K562 (cell line): ENCODE results near the gene HDAC7. TPM values are rescaled to one million over a fixed set of nuclear protein-coding genes. Genes with fewer than 3 reads are reported as not detected.

Source experiments
- ATAC-seq: fragments of 200-7000 bp; cut with Tn5 transposase; 3 replicates; pipeline ENCODE4 v1.9.1; 2020; ENCODE audit warnings: moderate library complexity
- BruUV-seq: library from RNA; stranded (reverse); fragments of 400-500 nt; replicated peaks from 2 replicates; lab custom pipeline; 2021; lab: Mats Ljungman, UMichigan
- CTCF ChIA-PET: fragments of 300-600 bp; formaldehyde crosslinking; extraction: SDS; loops from one replicate; lab custom pipeline; 2021; ENCODE audit warnings: low intra/inter-chr PET ratio; lab: Yijun Ruan, JAX
- POLR2A ChIA-PET: fragments of 300-600, 350-650 bp; sonication (Branson Sonifier 250); formaldehyde crosslinking; extraction: SDS; loops from one replicate; lab custom pipeline; 2021; ENCODE audit warnings: antibody characterized with exemption, inconsistent platforms; lab: Yijun Ruan, JAX
- DNase-seq, 4 experiments: peaks; one replicate each; pipeline versions ENCODE4 v3.0.0 to v3.0.0-alpha.2; 2011 to 2018; ENCODE audit warnings: low spot score in 3 of 4, mixed read lengths in 3 of 4; ENCODE audit errors: extremely low read depth in 1 of 4
- FAIRE-seq: peaks from 2 replicates; lab custom pipeline; 2011; peaks lifted over from hg19 to GRCh38; lab: Jason Lieb, UNC
- H2AFZ ChIP-seq: 2 replicates; pipeline ENCODE4 v1.6.0; 2011; ENCODE audit warnings: low read depth, low read length, control low read depth, inconsistent platforms
- H3K27ac ChIP-seq: fragments of 200-600 bp; 3 replicates; pipeline ENCODE4 v1.8.0; 2011; ENCODE audit warnings: low read depth, mild to moderate bottlenecking, control low read depth, inconsistent platforms, low read length, moderate library complexity, mixed read lengths; ENCODE audit errors: extremely low read depth
- H3K27me3 ChIP-seq, 2 experiments: fragments of 300-600 bp in 1 of 2; 2 replicates in 1 of 2; 3 replicates in 1 of 2; pipeline versions ENCODE4 v1.6.0 to v1.8.0; 2011; ENCODE audit warnings: inconsistent platforms in 2 of 2, low read length in 2 of 2, mild to moderate bottlenecking in 1 of 2, mixed read lengths in 1 of 2, moderate library complexity in 1 of 2; ENCODE audit not compliant: control insufficient read depth in 2 of 2, insufficient read depth in 2 of 2
- H3K36me3 ChIP-seq: fragments of 300-600 bp; 3 replicates; pipeline ENCODE4 v1.8.0; 2011; ENCODE audit warnings: mild to moderate bottlenecking, low read length, inconsistent platforms; ENCODE audit not compliant: control insufficient read depth, insufficient read depth
- H3K4me1 ChIP-seq, 2 experiments: fragments of 200-600 bp in 1 of 2; replicated peaks in 1 of 2; 2 replicates in 1 of 2; 3 replicates in 1 of 2; pipeline versions ENCODE4 v1.5.1 to v1.8.0; 2011; ENCODE audit warnings: inconsistent platforms in 2 of 2, low read length in 2 of 2, mild to moderate bottlenecking in 1 of 2, mixed read lengths in 1 of 2, moderate library complexity in 1 of 2; ENCODE audit not compliant: control insufficient read depth in 2 of 2, insufficient read depth in 2 of 2
- H3K4me2 ChIP-seq: 2 replicates; pipeline ENCODE4 v1.6.1; 2011; ENCODE audit warnings: low read length, control low read depth, inconsistent platforms, mixed read lengths; ENCODE audit not compliant: insufficient read depth
- H3K4me3 ChIP-seq: fragments of 200-600 bp; sonication (generic), shearing (Covaris generic); 2 replicates; pipeline ENCODE4 v1.5.1; 2016; ENCODE audit warnings: control low read depth, inconsistent platforms
- H3K79me2 ChIP-seq: fragments of 200-600 bp; 3 replicates; pipeline ENCODE4 v1.8.0; 2011; ENCODE audit warnings: low read length, inconsistent platforms; ENCODE audit not compliant: control insufficient read depth, insufficient read depth
- H3K9ac ChIP-seq, 2 experiments: 2 replicates each; pipeline versions ENCODE4 v1.6.0 to v1.6.1; 2011; ENCODE audit warnings: low read depth in 2 of 2, low read length in 2 of 2, control low read depth in 1 of 2, inconsistent platforms in 1 of 2, mild to moderate bottlenecking in 1 of 2, mixed read lengths in 1 of 2; ENCODE audit not compliant: insufficient read depth in 1 of 2
- H3K9me1 ChIP-seq: one replicate; pipeline ENCODE4 v1.6.0; 2011; ENCODE audit warnings: inconsistent platforms, mild to moderate bottlenecking, low read length, moderate library complexity; ENCODE audit not compliant: control insufficient read depth, insufficient read depth
- H3K9me3 ChIP-seq: replicated peaks from 2 replicates; pipeline ENCODE4 v1.5.1; 2011; ENCODE audit warnings: low read depth, low read length, inconsistent platforms; ENCODE audit not compliant: control insufficient read depth, insufficient read depth
- H4K20me1 ChIP-seq: replicated peaks from 2 replicates; pipeline ENCODE4 v1.6.1; 2011; ENCODE audit warnings: low read length, inconsistent platforms, mixed read lengths; ENCODE audit not compliant: control insufficient read depth, insufficient read depth
- CBX3 ChIP-seq, 2 experiments: IDR thresholded peaks; 1 replicate in 1 of 2; 2 replicates in 1 of 2; pipeline ENCODE4 v1.6.1; 2012; ENCODE audit warnings: inconsistent platforms in 2 of 2, low read length in 2 of 2, borderline replicate concordance in 1 of 2, control low read depth in 1 of 2
- CEBPB ChIP-seq: fragments of 450-650 bp; IDR thresholded peaks from 2 replicates; pipeline ENCODE4 v1.6.1; 2016; ENCODE audit warnings: missing genetic modification characterization, missing compliant biosample characterization
- EP400 ChIP-seq: fragments of 450-650 bp; IDR thresholded peaks from 2 replicates; pipeline ENCODE4 v1.6.1; 2017; ENCODE audit warnings: antibody characterized with exemption, mild to moderate bottlenecking, moderate library complexity
- MTA1 ChIP-seq: fragments of 450-650 bp; IDR thresholded peaks from 2 replicates; pipeline ENCODE4 v1.6.1; 2017; ENCODE audit warnings: borderline replicate concordance
- MYC ChIP-seq, 2 experiments: fragments of 250-450 bp in 1 of 2; sonication (Bioruptor Pico) in 1 of 2; IDR thresholded peaks; 2 replicates each; pipeline versions ENCODE4 v1.5.1 to v1.6.1; 2012 to 2021; ENCODE audit warnings: low read depth in 2 of 2, borderline replicate concordance in 1 of 2, improper control_type of control experiment in 1 of 2, low read length in 1 of 2, mild to moderate bottlenecking in 1 of 2, moderate library complexity in 1 of 2
- OTX1 ChIP-seq: fragments of 450-650 bp; formaldehyde crosslinking; IDR thresholded peaks from 2 replicates; pipeline ENCODE4 v1.4.0; 2022; ENCODE audit warnings: mild to moderate bottlenecking
- SNIP1 ChIP-seq: fragments of 450-650 bp; IDR thresholded peaks from 2 replicates; pipeline ENCODE4 v1.7.1; 2017; ENCODE audit warnings: low read depth, mild to moderate bottlenecking
- STAG1 ChIP-seq: sonication (generic); formaldehyde crosslinking; IDR thresholded peaks from 2 replicates; pipeline ENCODE4 v1.5.0; 2020; ENCODE audit warnings: missing genetic modification reagents, borderline replicate concordance
- ZNF124 ChIP-seq: sonication (generic); formaldehyde crosslinking; IDR thresholded peaks from 2 replicates; pipeline ENCODE4 v1.8.1; 2022; ENCODE audit warnings: missing genetic modification reagents
- ZNF232 ChIP-seq: sonication (generic); formaldehyde crosslinking; IDR thresholded peaks from 2 replicates; pipeline ENCODE4 v1.8.0; 2022; ENCODE audit warnings: mild to moderate bottlenecking, missing genetic modification reagents
- WGBS: fragments of 100-300 bp; shearing (Covaris generic); methylation state at CpG from one replicate; pipeline ENCODE4 v1.1.6; 2016; ENCODE audit warnings: low coverage, mixed read lengths; ENCODE audit not compliant: insufficient coverage; ENCODE audit errors: missing lambda C conversion rate; 5-methylcytosine and 5-hydroxymethylcytosine counted together
- in situ Hi-C: fragments of 300-500 bp; cut with MboI; formaldehyde crosslinking; loops from 4 replicates; pipeline ENCODE4 v1.15.0; 2018; ENCODE audit warnings: inconsistent platforms, mixed read lengths
- intact Hi-C: fragments of 100-400 bp; cut with micrococcal nuclease; formaldehyde crosslinking; loops from 2 replicates; pipeline ENCODE4 v1.14.2; 2022
- polyA plus RNA-seq, 8 experiments: library from polyadenylated mRNA; depleted of rRNA in 4 of 8; stranded (reverse) in 5 of 8; unstranded in 3 of 8; fragments of >200 nt; fragmentation: Nextera tagmentation in 2 of 8; fragmentation: Illumina TruSeq in 1 of 8; extraction: Ambion mirVana in 2 of 8; extraction: Trizol in 1 of 8; gene quantifications; 2 replicates each; pipeline versions ENCODE4 v1.2.1 to v1.2.3, GENCODE V29; 2011 to 2014; ENCODE audit warnings: inconsistent platforms in 1 of 8, missing spikeins in 1 of 8
- total RNA-seq, 7 experiments: library from RNA; depleted of rRNA in 6 of 7; stranded (reverse); fragments of >200 nt in 6 of 7; fragmentation: Illumina TruSeq in 2 of 7; extraction: Trizol in 2 of 7; gene quantifications; 2 replicates each; pipeline versions ENCODE4 v1.2.1 to v1.2.3, GENCODE V29; 2011 to 2021; ENCODE audit warnings: low replicate concordance in 1 of 7
- TF ChIP-seq, protein P1 (sequence below), 2 experiments: fragments of 150-350 bp in 1 of 2; IDR thresholded peaks; 2 replicates each; pipeline ENCODE4 v1.6.1; 2012 to 2016; ENCODE audit warnings: low read depth in 2 of 2, low read length in 2 of 2, mild to moderate bottlenecking in 1 of 2, moderate library complexity in 1 of 2

The HDAC7 gene
- total and polyA plus RNA-seq, 9 of the 15 experiments (the other 6 are each of a cell fraction or from before 2014, with no cell fraction given) = 2.5 to 129 (median 31.1) TPM

DNA sequence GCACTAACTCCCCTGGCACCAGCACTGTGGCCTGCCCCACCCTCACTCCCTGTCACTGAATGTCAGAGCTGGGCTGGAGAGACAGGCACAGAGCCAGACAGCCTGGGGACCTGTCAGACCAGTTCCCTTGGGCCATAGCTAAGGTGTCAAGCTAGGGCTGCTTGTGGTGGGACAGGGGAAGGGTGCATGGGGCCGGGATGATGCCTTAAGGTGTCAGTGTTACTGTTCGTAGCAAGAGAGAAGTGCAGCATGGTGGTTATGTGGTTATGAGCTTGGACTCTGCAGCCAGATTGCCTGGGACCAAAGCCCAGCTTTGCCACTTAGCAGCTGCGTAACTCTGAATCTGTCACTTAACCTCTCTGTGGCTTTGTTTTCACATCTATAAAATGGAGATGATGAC lies 64.8 kb downstream of the HDAC7 start:
- DNase-seq = no peak
- H3K9me1 ChIP-seq = no peaks in the 10 kb centered on the region
- POLR2A ChIA-PET = interaction anchor here (0.6 to 1.7 kb wide), 4 partner anchors 10 to 79 kb away, joined by 3 to 5 read pairs (median 4); partner anchors contain the start of gene RPAP3
- CTCF ChIA-PET = no interaction called here
- H2AFZ ChIP-seq = no peak overlapping the region
- H3K27me3 ChIP-seq = peaks cover 6% of the 10 kb centered on the region in 2 experiments; a peak in 2 of 5 replicates
- no peaks in the 10 kb centered on the region for H3K9me3 ChIP-seq
- TF ChIP-seq STAG1 (CRISPR knock-in tag) (no peak), MTA1 (no peak), MYC (IDR thresholded peaks at IDR 0.05; ENCODE audit: low read depth, low read length) (no peak), MYC (CRISPR knock-in tag; IDR thresholded peaks at IDR 0.05; ENCODE audit: borderline replicate concordance, low read depth) (no peak), ZNF232 (CRISPR knock-in tag) (no peak), SNIP1 (no peak), CEBPB (tag) (no peak), OTX1 (CRISPR knock-in tag) (no peak), CBX3 (IDR thresholded peaks at IDR 0.05; ENCODE audit: borderline replicate concordance in 1 of 2, low read length in 2 of 2) (no peak), ZNF124 (CRISPR knock-in tag) (no peak), EP400 (no peak)
- TF ChIP-seq, protein P1, sequence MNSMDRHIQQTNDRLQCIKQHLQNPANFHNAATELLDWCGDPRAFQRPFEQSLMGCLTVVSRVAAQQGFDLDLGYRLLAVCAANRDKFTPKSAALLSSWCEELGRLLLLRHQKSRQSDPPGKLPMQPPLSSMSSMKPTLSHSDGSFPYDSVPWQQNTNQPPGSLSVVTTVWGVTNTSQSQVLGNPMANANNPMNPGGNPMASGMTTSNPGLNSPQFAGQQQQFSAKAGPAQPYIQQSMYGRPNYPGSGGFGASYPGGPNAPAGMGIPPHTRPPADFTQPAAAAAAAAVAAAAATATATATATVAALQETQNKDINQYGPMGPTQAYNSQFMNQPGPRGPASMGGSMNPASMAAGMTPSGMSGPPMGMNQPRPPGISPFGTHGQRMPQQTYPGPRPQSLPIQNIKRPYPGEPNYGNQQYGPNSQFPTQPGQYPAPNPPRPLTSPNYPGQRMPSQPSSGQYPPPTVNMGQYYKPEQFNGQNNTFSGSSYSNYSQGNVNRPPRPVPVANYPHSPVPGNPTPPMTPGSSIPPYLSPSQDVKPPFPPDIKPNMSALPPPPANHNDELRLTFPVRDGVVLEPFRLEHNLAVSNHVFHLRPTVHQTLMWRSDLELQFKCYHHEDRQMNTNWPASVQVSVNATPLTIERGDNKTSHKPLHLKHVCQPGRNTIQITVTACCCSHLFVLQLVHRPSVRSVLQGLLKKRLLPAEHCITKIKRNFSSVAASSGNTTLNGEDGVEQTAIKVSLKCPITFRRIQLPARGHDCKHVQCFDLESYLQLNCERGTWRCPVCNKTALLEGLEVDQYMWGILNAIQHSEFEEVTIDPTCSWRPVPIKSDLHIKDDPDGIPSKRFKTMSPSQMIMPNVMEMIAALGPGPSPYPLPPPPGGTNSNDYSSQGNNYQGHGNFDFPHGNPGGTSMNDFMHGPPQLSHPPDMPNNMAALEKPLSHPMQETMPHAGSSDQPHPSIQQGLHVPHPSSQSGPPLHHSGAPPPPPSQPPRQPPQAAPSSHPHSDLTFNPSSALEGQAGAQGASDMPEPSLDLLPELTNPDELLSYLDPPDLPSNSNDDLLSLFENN (IDR thresholded peaks at IDR 0.05; ENCODE audit: low read depth in 2 of 2, low read length in 2 of 2) = no peak
- TF ChIP-seq, all 486 proteins: peak for 0
- no peaks in the 10 kb centered on the region for H3K36me3 ChIP-seq
- H4K20me1 ChIP-seq = no peaks in the 10 kb centered on the region
- H3K4me3 ChIP-seq = no peak overlapping the region
- in situ Hi-C loops = no loop called here
- H3K79me2 ChIP-seq = no peaks in the 10 kb centered on the region
- H3K27ac ChIP-seq = no peak overlapping the region
- 54% methylated on average over 3 of the region's 3 CpGs for WGBS
- intact Hi-C loops = no loop called here
- peaks cover 14 to 37% of the 10 kb centered on the region in 2 experiments; a peak in 4 of 5 replicates for H3K4me1 ChIP-seq
- BruUV-seq = no TSS peak
- H3K9ac ChIP-seq = 0 out of 4 replicates have a peak overlapping the region, but pooled peaks of 1 of the 2 experiments have one; percentile 31
- FAIRE-seq (no peak), ATAC-seq (no peak)
- no peak overlapping the region for H3K4me2 ChIP-seq
